BE2C (cell line): ENCODE data around the gene VPS13D.

ENCODE experiments used
- DNase-seq: peaks from one replicate; pipeline ENCODE4 v3.0.0-alpha.2; 2020
- H3K27me3 ChIP-seq: fragments of 250-450 bp; sonication (Bioruptor Pico); 2 replicates; pipeline ENCODE4 v1.5.1; 2020; ENCODE audit warnings: mild to moderate bottlenecking
- H3K36me3 ChIP-seq: fragments of 250-450 bp; sonication (Bioruptor Pico); 2 replicates; pipeline ENCODE4 v1.5.1; 2020; ENCODE audit warnings: mild to moderate bottlenecking
- H3K4me1 ChIP-seq: fragments of 250-450 bp; sonication (Bioruptor Pico); 2 replicates; pipeline ENCODE4 v1.5.1; 2020
- H3K4me3 ChIP-seq: 2 replicates; pipeline ENCODE4 v1.5.1; 2011; ENCODE audit warnings: low read depth, low read length
- H3K9me3 ChIP-seq: fragments of 250-450 bp; sonication (Bioruptor Pico); 2 replicates; pipeline ENCODE4 v1.5.1; 2020
- TF ChIP-seq, protein P1 (sequence below): IDR thresholded peaks from 2 replicates; pipeline ENCODE4 v1.5.1; 2012; ENCODE audit warnings: mild to moderate bottlenecking, low read depth, low read length

The VPS13D gene

DNA sequence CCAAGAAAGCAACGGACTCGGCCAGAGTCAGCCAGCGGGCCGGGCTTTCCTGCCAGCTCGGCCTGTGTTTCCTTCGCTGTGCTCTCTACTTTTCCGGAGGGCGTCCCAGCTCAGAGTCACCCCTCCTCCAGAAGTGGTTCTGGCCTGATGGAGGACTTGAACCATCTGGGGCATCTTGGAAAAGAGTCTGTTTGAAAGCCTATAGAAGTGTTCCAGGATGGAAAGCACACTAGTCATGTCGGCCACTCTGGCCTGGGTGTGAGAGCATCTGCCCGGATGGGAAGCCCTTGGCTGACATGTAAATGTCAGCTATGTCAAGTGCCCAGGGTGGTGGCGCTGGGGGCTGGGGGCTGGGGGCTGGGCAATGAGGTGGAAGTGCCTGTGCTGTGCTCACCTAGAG lies 274.8 kb downstream of the VPS13D start:
- H3K4me3 ChIP-seq = no peak overlapping the region
- H3K36me3 ChIP-seq = no peaks in the 10 kb centered on the region
- DNase-seq = no peak

DNA sequence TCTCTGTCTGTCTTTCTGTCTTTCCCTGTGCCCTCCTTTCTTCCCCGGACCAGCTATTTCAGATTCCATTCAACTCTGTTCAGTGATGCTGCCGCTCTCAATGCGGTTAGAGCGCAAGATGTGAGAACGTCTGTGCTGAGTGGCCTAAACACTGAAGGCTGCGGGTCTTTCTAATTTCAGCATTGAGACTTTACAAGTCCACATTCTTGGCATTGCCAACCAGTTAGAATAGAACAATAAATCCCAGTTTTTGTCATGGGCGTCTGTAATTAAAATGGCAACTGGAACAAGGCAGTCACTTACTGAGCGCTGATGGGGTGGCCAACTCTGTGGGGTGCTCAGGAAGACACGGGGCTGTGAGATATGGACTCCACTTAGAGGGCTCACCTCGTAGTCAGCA lies 275.4 kb downstream of the VPS13D start:
- Histone ChIP-seq H3K36me3 (no peaks in the 10 kb centered on the region), H3K4me1 (no peaks in the 10 kb centered on the region)
- TF ChIP-seq, protein P1, sequence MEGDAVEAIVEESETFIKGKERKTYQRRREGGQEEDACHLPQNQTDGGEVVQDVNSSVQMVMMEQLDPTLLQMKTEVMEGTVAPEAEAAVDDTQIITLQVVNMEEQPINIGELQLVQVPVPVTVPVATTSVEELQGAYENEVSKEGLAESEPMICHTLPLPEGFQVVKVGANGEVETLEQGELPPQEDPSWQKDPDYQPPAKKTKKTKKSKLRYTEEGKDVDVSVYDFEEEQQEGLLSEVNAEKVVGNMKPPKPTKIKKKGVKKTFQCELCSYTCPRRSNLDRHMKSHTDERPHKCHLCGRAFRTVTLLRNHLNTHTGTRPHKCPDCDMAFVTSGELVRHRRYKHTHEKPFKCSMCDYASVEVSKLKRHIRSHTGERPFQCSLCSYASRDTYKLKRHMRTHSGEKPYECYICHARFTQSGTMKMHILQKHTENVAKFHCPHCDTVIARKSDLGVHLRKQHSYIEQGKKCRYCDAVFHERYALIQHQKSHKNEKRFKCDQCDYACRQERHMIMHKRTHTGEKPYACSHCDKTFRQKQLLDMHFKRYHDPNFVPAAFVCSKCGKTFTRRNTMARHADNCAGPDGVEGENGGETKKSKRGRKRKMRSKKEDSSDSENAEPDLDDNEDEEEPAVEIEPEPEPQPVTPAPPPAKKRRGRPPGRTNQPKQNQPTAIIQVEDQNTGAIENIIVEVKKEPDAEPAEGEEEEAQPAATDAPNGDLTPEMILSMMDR = no peak

More for the DNA sequence above, 274.8 kb downstream of the VPS13D start:
- TF ChIP-seq, protein P1 = no peak
- H3K4me1 ChIP-seq = no peaks in the 10 kb centered on the region
- H3K9me3 ChIP-seq = no peaks in the 10 kb centered on the region
- no peaks in the 10 kb centered on the region for H3K27me3 ChIP-seq

DNA sequence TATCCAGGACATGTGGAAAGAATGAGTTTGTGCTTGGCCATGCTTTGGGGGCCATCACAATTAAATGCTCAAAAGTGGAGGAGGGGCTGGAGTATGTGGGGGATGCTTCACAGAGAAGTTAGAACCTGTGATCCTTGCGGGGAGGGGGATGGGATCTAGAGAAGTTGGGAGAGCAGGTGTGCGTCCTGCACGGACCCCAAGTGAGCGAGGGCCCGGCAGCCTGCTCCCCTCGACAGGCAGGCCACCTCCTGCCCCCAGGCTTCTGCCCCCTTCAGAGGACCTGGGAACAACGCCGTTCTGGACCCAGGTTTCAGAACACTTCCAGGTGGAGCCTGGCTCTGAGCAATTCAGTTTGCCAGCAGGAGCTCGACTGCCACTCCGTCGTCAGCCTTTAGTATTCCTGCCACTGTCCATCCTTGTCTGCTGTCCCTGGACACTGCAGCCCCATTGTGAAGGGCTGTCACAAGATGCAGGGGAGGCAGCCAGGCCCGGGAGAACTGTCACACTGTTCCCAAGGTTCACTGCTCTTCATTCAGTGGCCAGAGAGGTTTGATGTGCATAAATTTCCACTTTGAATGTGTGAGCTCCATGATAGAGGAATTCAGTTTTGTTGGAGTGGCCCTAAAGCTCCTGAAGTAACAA lies 275.9 kb downstream of the VPS13D start:
- H3K4me3 ChIP-seq = no peak overlapping the region
- H3K36me3 ChIP-seq = no peaks in the 10 kb centered on the region
- H3K9me3 ChIP-seq = no peaks in the 10 kb centered on the region
- TF ChIP-seq, protein P1 = no peak
- no peak for DNase-seq
- H3K4me1 ChIP-seq = no peaks in the 10 kb centered on the region
- H3K27me3 ChIP-seq = no peaks in the 10 kb centered on the region

More for the DNA sequence above, 275.4 kb downstream of the VPS13D start:
- DNase-seq = no peak
- no peak overlapping the region for H3K4me3 ChIP-seq
- H3K27me3 ChIP-seq = no peaks in the 10 kb centered on the region
- H3K9me3 ChIP-seq = no peaks in the 10 kb centered on the region

DNA sequence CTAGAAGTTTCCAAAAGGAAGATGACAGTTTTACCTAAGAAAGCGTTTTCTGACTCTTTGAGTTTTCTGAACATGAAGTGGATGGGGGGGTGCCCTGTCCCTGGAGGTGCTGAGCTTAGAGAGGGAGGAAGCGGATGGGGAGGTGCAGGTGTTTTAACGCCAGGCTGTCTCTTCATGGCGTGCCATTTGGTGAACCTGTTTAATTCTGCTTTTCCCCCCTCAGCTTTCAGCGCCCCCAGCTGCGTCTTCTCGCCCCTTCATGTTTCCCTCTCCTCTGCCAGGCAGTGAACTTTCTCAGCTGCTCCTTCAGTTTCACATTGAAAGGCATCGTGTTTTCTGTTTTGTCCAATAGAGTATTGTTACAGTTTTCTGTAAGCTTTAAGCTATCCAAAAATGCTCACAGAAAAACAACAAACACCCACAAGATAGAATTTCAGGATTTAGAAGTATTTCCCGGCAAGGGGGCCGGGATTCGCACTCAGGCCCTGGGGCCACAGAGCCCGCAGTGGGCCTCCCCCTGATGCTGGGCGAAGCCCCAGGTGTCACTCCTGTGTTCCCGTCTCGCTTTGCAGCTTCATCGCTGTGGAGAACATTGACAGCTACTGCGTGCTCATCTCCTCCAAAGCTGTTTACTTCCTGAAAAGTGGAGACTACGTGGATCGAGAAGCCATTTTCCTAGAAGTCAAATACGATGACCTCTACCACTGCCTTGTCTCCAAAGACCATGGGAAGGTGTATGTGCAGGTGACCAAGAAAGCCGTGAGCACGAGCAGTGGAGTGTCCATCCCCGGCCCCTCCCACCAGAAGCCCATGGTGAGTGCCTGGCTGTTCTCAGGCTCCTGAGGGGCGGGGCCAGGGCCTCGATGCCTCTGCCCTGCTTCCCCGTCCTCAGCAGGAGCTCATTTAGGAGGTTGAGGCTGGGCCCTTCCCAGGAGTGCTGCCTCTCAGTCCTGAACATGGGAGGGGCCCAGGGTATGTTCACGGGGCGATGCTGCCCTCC lies 276.8 kb downstream of the VPS13D start:
- Histone ChIP-seq H3K4me1 (no peaks in the 10 kb centered on the region), H3K27me3 (no peaks in the 10 kb centered on the region), H3K9me3 (no peaks in the 10 kb centered on the region), H3K36me3 (no peaks in the 10 kb centered on the region), H3K4me3 (no peak overlapping the region)
- no peak for DNase-seq
- TF ChIP-seq, protein P1 = no peak

DNA sequence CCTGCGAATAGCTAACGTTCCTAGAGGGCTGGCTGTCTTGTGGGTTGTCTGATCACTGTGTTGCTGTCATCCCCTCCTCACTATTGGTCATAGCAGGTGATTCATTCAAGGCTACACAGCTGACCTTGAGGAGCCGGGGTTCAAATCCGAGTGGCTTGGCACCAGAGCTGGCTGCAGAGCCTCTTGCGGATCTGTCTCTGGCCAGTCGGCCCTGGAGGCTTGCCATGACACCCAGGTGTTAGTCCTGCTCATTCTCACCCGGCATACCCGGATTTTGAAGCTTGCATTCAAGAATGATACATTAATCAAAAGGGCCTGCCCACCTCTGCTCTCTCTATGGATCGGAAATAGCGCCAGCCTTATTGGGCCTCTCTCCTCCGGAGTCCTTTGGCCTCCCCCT lies 277.8 kb downstream of the VPS13D start:
- H3K9me3 ChIP-seq = no peaks in the 10 kb centered on the region
- no peaks in the 10 kb centered on the region for H3K4me1 ChIP-seq
- DNase-seq = no peak
- no peaks in the 10 kb centered on the region for H3K36me3 ChIP-seq
- H3K4me3 ChIP-seq = no peak overlapping the region
- TF ChIP-seq, protein P1 = no peak
- H3K27me3 ChIP-seq = no peaks in the 10 kb centered on the region

DNA sequence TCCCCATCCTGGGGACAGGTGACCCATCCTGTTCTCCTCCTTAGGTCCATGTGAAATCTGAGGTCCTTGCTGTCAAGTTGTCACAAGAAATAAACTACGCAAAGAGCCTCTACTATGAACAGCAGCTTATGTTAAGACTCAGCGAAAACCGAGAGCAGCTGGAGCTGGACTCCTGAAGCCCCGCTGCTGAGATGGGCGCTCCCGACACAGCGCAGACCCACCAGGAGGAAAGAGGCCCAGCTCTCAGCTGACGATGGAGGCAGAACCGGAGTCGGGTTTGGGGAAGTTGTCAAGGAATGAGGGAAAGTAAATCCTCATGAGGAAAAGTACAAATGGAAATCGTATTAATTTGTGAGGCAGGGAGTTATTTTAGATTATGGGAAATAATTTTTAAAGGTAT lies 279.0 kb downstream of the VPS13D start:
- H3K4me1 ChIP-seq = no peaks in the 10 kb centered on the region
- no peaks in the 10 kb centered on the region for H3K9me3 ChIP-seq
- no peak overlapping the region for H3K4me3 ChIP-seq
- H3K36me3 ChIP-seq = no peaks in the 10 kb centered on the region
- no peak for DNase-seq
- H3K27me3 ChIP-seq = no peaks in the 10 kb centered on the region
- TF ChIP-seq, protein P1 = no peak
